ENCODE measurements around the gene CAPN15.

The CAPN15 gene

DNA sequence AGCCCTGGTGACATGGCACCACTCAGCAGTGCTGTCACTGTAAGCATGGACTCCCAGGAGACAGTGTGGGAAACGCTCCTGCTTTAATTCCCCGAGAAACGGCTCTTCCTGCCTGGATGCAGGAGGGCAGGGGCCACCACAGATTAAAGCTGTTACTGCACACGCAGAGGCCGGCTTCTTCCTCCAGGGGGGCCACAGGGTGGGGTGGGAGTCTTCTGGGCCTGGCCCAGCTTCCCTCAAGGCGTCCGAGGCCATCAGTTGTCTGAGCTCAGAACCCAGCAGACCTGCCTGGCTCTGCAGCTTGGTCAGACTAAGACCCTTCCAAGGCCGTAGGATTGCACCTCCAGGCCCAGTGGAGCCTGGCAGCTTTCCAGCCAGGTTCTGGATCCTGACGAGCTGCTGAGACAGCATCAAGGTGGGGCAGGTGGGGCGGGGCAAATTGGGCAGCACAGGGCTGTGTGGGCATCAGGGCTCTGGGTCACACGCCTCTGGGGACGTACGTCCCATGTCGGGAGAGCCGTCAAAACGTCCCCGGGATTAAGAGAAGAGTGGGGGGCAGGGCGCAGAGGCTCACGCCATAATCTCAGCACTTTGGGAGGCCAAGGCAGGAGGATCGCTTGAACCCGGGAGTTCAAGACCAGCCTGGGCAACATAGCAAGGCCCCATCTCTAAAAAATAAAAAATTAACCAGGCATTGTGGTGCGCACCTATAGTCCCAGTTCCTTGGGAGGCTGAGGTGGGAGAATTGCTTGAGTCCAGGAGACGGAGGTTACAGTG is 5.0 kb upstream of the CAPN15 start:
- ATAC-seq, result no peak
- no peak for TF ChIP-seq RARB (CRISPR knock-in tag; IDR thresholded peaks at IDR 0.05)

DNA sequence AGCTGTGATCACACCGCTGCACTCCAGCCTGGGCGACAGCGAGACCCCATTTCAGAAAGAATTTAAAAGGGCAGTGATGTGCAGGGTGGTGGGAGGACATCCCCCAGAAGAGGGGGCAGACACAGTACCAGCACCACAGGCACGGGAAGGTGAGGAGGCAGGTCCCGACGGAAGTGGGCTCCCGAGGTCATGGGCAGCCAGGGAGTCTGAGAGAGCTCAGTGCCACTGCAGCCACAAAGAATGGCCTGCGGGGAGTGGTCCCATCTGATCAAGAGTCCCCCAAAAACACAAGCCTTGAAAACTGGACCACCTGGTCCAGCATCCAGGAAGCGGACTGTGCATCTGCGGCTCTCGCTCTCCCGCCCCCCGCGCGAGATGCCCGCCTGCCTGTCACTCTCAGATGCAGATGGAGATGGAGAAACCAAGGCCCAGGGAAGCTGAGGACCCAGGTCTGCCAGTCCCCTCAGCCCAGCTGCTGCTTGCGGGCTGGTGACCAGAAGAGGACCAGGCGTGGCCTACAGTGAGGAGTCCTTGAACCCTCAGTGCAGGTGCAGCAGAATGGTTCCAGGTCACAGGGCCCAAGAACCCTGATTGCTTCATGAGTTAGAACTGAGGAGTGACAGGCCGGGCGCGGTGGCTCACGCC is 4.3 kb upstream of the CAPN15 start:
- TF ChIP-seq CSDC2 (CRISPR knock-in tag; IDR thresholded peaks at IDR 0.05) (no peak), BACH2 (CRISPR knock-in tag; IDR thresholded peaks at IDR 0.05; ENCODE audit: borderline replicate concordance) (no peak)
- TF ChIP-seq, protein P1, sequence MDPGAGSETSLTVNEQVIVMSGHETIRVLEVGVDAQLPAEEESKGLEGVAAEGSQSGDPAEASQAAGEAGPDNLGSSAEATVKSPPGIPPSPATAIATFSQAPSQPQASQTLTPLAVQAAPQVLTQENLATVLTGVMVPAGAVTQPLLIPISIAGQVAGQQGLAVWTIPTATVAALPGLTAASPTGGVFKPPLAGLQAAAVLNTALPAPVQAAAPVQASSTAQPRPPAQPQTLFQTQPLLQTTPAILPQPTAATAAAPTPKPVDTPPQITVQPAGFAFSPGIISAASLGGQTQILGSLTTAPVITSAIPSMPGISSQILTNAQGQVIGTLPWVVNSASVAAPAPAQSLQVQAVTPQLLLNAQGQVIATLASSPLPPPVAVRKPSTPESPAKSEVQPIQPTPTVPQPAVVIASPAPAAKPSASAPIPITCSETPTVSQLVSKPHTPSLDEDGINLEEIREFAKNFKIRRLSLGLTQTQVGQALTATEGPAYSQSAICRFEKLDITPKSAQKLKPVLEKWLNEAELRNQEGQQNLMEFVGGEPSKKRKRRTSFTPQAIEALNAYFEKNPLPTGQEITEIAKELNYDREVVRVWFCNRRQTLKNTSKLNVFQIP (CRISPR knock-in tag; IDR thresholded peaks at IDR 0.05; ENCODE audit: borderline replicate concordance, low read depth), result no peak
- ATAC-seq, result no peak

DNA sequence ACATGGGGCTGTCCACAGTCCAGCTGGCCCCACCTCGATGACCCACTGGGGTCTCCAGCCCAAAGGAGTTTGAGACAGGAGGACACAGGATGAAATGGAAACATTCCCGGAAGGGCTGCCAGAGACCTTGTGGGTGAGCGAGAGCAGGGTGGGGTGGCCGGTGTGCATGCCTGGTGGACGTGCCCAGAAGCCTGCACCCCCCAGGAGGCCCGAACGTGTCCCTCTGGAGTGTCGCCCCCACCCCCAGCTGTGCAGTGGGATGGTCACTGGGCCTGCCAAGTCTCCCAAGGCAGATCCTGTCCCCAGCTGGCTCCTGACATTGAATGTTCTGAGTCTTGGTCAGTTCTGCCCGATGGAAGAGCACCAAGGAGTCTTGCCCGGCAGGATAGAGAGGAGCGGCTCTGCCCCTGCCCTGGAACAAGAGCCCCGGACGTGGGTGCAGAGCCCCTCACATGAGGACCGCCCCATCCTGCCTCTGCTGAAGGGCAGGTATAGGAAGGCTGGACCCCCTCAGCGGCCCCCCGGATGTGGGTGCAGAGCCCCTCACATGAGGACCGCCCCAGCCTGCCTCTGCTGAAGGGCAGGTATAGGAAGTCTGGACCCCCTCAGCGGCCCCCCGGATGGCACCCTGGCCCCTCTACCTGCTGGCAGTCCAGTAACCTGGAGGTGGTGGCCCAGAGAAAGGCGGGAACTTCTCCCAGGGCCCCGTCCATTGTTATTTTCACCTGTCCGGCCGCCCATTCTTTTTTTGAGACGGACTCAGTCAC is 3.1 kb upstream of the CAPN15 start:
- ATAC-seq, result no peak
- TF ChIP-seq TCF4 (CRISPR knock-in tag; IDR thresholded peaks at IDR 0.05; ENCODE audit: borderline replicate concordance), result no peak
- TF ChIP-seq ESRRG (CRISPR knock-in tag; IDR thresholded peaks at IDR 0.05), result no peak
- no peak for TF ChIP-seq ZNF70 (CRISPR knock-in tag; IDR thresholded peaks at IDR 0.05)
- TF ChIP-seq BACH2 (CRISPR knock-in tag; IDR thresholded peaks at IDR 0.05; ENCODE audit: borderline replicate concordance), result no peak
- no peak for TF ChIP-seq ZFP3 (CRISPR knock-in tag; IDR thresholded peaks at IDR 0.05)
- no peak for TF ChIP-seq PPARA (CRISPR knock-in tag; IDR thresholded peaks at IDR 0.05; ENCODE audit: borderline replicate concordance)
- TF ChIP-seq CSDC2 (CRISPR knock-in tag; IDR thresholded peaks at IDR 0.05), result no peak
- TF ChIP-seq, protein P2, sequence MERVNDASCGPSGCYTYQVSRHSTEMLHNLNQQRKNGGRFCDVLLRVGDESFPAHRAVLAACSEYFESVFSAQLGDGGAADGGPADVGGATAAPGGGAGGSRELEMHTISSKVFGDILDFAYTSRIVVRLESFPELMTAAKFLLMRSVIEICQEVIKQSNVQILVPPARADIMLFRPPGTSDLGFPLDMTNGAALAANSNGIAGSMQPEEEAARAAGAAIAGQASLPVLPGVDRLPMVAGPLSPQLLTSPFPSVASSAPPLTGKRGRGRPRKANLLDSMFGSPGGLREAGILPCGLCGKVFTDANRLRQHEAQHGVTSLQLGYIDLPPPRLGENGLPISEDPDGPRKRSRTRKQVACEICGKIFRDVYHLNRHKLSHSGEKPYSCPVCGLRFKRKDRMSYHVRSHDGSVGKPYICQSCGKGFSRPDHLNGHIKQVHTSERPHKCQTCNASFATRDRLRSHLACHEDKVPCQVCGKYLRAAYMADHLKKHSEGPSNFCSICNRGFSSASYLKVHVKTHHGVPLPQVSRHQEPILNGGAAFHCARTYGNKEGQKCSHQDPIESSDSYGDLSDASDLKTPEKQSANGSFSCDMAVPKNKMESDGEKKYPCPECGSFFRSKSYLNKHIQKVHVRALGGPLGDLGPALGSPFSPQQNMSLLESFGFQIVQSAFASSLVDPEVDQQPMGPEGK (CRISPR knock-in tag; IDR thresholded peaks at IDR 0.05; ENCODE audit: borderline replicate concordance), result no peak
- no peak for TF ChIP-seq GLIS3 (CRISPR knock-in tag; IDR thresholded peaks at IDR 0.05)
- no peak for TF ChIP-seq ARNTL (CRISPR knock-in tag; IDR thresholded peaks at IDR 0.05; ENCODE audit: borderline replicate concordance, low read depth)
- TF ChIP-seq OSR1 (CRISPR knock-in tag; IDR thresholded peaks at IDR 0.05), result no peak
- no peak for TF ChIP-seq SNAI2 (CRISPR knock-in tag; IDR thresholded peaks at IDR 0.05)
- no peak for TF ChIP-seq ZNF565 (CRISPR knock-in tag; conservative IDR thresholded peaks at IDR 0.05; ENCODE audit: low read depth)
- no peak for TF ChIP-seq TOX (CRISPR knock-in tag; IDR thresholded peaks at IDR 0.05; ENCODE audit: borderline replicate concordance)
- TF ChIP-seq, protein P1 (CRISPR knock-in tag; IDR thresholded peaks at IDR 0.05; ENCODE audit: borderline replicate concordance, low read depth), result no peak
- TF ChIP-seq, protein P3, sequence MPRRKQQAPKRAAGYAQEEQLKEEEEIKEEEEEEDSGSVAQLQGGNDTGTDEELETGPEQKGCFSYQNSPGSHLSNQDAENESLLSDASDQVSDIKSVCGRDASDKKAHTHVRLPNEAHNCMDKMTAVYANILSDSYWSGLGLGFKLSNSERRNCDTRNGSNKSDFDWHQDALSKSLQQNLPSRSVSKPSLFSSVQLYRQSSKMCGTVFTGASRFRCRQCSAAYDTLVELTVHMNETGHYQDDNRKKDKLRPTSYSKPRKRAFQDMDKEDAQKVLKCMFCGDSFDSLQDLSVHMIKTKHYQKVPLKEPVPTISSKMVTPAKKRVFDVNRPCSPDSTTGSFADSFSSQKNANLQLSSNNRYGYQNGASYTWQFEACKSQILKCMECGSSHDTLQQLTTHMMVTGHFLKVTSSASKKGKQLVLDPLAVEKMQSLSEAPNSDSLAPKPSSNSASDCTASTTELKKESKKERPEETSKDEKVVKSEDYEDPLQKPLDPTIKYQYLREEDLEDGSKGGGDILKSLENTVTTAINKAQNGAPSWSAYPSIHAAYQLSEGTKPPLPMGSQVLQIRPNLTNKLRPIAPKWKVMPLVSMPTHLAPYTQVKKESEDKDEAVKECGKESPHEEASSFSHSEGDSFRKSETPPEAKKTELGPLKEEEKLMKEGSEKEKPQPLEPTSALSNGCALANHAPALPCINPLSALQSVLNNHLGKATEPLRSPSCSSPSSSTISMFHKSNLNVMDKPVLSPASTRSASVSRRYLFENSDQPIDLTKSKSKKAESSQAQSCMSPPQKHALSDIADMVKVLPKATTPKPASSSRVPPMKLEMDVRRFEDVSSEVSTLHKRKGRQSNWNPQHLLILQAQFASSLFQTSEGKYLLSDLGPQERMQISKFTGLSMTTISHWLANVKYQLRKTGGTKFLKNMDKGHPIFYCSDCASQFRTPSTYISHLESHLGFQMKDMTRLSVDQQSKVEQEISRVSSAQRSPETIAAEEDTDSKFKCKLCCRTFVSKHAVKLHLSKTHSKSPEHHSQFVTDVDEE (CRISPR knock-in tag; IDR thresholded peaks at IDR 0.05), result no peak
- TF ChIP-seq, protein P4, sequence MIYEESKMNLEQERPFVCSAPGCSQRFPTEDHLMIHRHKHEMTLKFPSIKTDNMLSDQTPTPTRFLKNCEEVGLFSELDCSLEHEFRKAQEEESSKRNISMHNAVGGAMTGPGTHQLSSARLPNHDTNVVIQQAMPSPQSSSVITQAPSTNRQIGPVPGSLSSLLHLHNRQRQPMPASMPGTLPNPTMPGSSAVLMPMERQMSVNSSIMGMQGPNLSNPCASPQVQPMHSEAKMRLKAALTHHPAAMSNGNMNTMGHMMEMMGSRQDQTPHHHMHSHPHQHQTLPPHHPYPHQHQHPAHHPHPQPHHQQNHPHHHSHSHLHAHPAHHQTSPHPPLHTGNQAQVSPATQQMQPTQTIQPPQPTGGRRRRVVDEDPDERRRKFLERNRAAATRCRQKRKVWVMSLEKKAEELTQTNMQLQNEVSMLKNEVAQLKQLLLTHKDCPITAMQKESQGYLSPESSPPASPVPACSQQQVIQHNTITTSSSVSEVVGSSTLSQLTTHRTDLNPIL (CRISPR knock-in tag; IDR thresholded peaks at IDR 0.05; ENCODE audit: low read depth), result no peak
- TF ChIP-seq ZC3H10 (CRISPR knock-in tag; IDR thresholded peaks at IDR 0.05), result no peak
- no peak for TF ChIP-seq RARB (CRISPR knock-in tag; IDR thresholded peaks at IDR 0.05)
